Natural killer cell (primary cell): ENCODE data around the gene LYPD6B. TPM values are rescaled to one million over a fixed set of nuclear protein-coding genes. Genes with fewer than 3 reads are reported as not detected.

ENCODE experiments used
- ATAC-seq, 3 donors: fragments of 150-1000 bp in 2 of 3; fragments of 200-7000 bp in 1 of 3; cut with Tn5 transposase; 1 replicate in 1 of 3; 2 replicates in 2 of 3; pipeline ENCODE4 v1.10.0; 2021; ENCODE audit warnings: mild to moderate bottlenecking in 2 of 3, moderate library complexity in 2 of 3
- DNase-seq, 2 donors: peaks; one replicate each; pipeline versions ENCODE4 v3.0.0 to v3.0.0-alpha.2; 2013 to 2021; ENCODE audit warnings: mixed read lengths in 1 of 2
- H3K27ac ChIP-seq: one replicate; pipeline ENCODE4 v1.5.1; 2013; ENCODE audit warnings: mild to moderate bottlenecking, low read length
- H3K27me3 ChIP-seq: one replicate; pipeline ENCODE4 v1.6.1; 2013; ENCODE audit warnings: low read length; ENCODE audit not compliant: control insufficient read depth, insufficient read depth
- H3K36me3 ChIP-seq: one replicate; pipeline ENCODE4 v1.6.1; 2013; ENCODE audit warnings: low read length; ENCODE audit not compliant: control insufficient read depth, insufficient read depth
- H3K4me1 ChIP-seq: one replicate; pipeline ENCODE4 v1.6.1; 2013; ENCODE audit warnings: low read length; ENCODE audit not compliant: control insufficient read depth, insufficient read depth
- H3K4me3 ChIP-seq: one replicate; pipeline ENCODE4 v1.5.1; 2013; ENCODE audit warnings: low read length
- H3K9me3 ChIP-seq: one replicate; pipeline ENCODE4 v1.6.1; 2013; ENCODE audit warnings: low read length; ENCODE audit not compliant: control insufficient read depth, insufficient read depth
- H3K27ac Mint-ChIP-seq, 2 donors: one replicate each; pipeline ENCODE4 v1.8.0; 2022; ENCODE audit warnings: mild to moderate bottlenecking in 2 of 2, mixed read lengths in 2 of 2, moderate library complexity in 1 of 2
- H3K27me3 Mint-ChIP-seq, 2 donors: one replicate each; pipeline ENCODE4 v1.8.0; 2022; ENCODE audit warnings: low read depth in 2 of 2, mixed read lengths in 2 of 2
- H3K36me3 Mint-ChIP-seq: one replicate; pipeline ENCODE4 v1.8.0; 2022; ENCODE audit warnings: mixed read lengths
- H3K4me1 Mint-ChIP-seq, 2 donors: one replicate each; pipeline ENCODE4 v1.8.0; 2022; ENCODE audit warnings: mixed read lengths in 2 of 2
- H3K4me3 Mint-ChIP-seq: one replicate; pipeline ENCODE4 v1.8.0; 2022; ENCODE audit warnings: mild to moderate bottlenecking, moderate library complexity, mixed read lengths
- H3K9me3 Mint-ChIP-seq, 2 donors: one replicate each; pipeline ENCODE4 v1.8.0; 2022; ENCODE audit warnings: mixed read lengths in 2 of 2
- WGBS: methylation state at CpG from one replicate; pipeline ENCODE4 v1.1.7; 2013; ENCODE audit warnings: missing lambda C conversion rate; ENCODE audit not compliant: insufficient coverage; 5-methylcytosine and 5-hydroxymethylcytosine counted together
- intact Hi-C: fragments of 100-400 bp; cut with micrococcal nuclease; formaldehyde crosslinking; loops from one replicate; pipeline ENCODE4 v1.14.2; 2022
- total RNA-seq, 4 donors: library from RNA; stranded (reverse); fragments of 120-200 nt in 1 of 4; gene quantifications; one replicate each; pipeline versions ENCODE4 v1.2.3 to v1.2.4, GENCODE V29; 2013 to 2022
- TF ChIP-seq, protein P1 (sequence below): fragments of 200-600 bp; IDR thresholded peaks from one replicate; pipeline ENCODE4 v1.8.0; 2022; ENCODE audit warnings: antibody characterized with exemption

LYPD6B gene
- total RNA-seq, 3 donors from 2014 or later (not counting 1 experiment from before 2014, with no cell fraction given), result not detected

DNA sequence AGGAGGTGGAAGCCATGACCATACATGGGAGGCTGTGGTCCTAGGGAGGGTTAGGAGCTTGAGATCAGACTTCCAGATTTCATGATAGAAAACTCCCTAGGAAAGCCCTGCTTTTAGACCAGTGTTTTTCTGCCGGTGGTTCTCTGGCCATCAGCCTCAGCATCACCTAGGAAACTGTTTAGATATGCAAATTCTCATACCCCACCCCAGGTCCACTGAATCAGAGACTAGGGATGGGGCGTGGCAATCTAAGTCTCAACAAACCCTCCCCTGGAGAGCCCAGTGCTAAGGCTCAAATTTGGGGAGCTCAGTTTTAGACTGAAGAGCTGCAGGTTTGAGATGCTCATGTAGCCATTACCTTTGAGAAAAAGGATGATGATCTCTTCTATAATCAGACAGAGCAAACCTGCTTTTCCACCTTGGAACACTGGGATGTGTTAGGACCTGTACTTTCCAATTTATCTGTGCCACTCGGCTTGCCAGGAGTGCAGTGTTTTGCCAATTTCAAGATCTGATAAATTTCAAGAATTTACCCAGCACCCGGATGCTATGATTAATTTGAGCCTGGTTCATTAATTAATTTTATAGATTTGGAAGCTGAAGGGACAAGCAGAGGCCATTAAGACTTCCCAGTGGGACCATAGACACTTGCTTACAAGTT is 31.5 kb upstream of the LYPD6B start:
- DNase-seq (no peak), ATAC-seq (no peak)
- H3K27ac ChIP-seq, result no peak overlapping the region
- 89% methylated on average over 4 of the region's 4 CpGs for WGBS
- intact Hi-C loops, result no loop called here
- no peak overlapping the region for H3K27ac Mint-ChIP-seq
- H3K36me3 Mint-ChIP-seq, result no peaks in the 10 kb centered on the region
- no peaks in the 10 kb centered on the region for H3K9me3 ChIP-seq
- no peaks in the 10 kb centered on the region for H3K4me1 Mint-ChIP-seq
- no peaks in the 10 kb centered on the region for H3K27me3 ChIP-seq
- TF ChIP-seq, protein P1, sequence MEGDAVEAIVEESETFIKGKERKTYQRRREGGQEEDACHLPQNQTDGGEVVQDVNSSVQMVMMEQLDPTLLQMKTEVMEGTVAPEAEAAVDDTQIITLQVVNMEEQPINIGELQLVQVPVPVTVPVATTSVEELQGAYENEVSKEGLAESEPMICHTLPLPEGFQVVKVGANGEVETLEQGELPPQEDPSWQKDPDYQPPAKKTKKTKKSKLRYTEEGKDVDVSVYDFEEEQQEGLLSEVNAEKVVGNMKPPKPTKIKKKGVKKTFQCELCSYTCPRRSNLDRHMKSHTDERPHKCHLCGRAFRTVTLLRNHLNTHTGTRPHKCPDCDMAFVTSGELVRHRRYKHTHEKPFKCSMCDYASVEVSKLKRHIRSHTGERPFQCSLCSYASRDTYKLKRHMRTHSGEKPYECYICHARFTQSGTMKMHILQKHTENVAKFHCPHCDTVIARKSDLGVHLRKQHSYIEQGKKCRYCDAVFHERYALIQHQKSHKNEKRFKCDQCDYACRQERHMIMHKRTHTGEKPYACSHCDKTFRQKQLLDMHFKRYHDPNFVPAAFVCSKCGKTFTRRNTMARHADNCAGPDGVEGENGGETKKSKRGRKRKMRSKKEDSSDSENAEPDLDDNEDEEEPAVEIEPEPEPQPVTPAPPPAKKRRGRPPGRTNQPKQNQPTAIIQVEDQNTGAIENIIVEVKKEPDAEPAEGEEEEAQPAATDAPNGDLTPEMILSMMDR, result no peak
- H3K36me3 ChIP-seq, result no peaks in the 10 kb centered on the region
- no peak overlapping the region for H3K4me3 ChIP-seq
- peaks cover 0 to 7% of the 10 kb centered on the region in 2 donors for H3K27me3 Mint-ChIP-seq
- no peak overlapping the region for H3K4me3 Mint-ChIP-seq
- H3K4me1 ChIP-seq, result no peaks in the 10 kb centered on the region
- H3K9me3 Mint-ChIP-seq, result no peaks in the 10 kb centered on the region

DNA sequence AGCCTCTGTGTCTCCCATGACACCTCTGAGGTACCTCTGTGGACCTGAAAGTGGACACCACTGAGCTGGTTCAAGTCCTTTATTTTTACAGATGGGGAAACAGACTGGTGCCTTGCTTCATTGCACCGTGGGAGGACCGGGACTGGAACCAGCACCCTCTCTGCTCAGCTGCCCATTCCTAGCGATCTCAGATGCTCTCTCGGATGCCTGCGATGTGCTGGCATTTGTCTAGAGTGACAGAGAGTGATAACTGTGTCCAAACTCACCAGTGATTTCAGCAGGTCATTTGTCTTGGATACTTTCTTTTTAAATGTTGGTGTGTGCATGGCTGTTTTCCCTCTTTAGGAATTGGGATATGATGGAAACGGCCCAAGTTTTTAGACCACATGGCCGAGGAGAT is 30.1 kb upstream of the LYPD6B start:
- Mint-ChIP-seq H3K4me3 (no peak overlapping the region), H3K36me3 (no peaks in the 10 kb centered on the region), H3K27ac (no peak overlapping the region), H3K27me3 (peaks cover 0 to 4% of the 10 kb centered on the region in 2 donors), H3K9me3 (no peaks in the 10 kb centered on the region), H3K4me1 (no peaks in the 10 kb centered on the region)
- intact Hi-C loops, result no loop called here
- DNase-seq (no peak), ATAC-seq (no peak)
- H3K27ac ChIP-seq, result no peak overlapping the region
- no peak overlapping the region for H3K4me3 ChIP-seq
- TF ChIP-seq, protein P1, result no peak
- WGBS, result 88% methylated on average over 7 of the region's 7 CpGs
- no peaks in the 10 kb centered on the region for H3K36me3 ChIP-seq
- no peaks in the 10 kb centered on the region for H3K4me1 ChIP-seq
- H3K27me3 ChIP-seq, result no peaks in the 10 kb centered on the region
- H3K9me3 ChIP-seq, result no peaks in the 10 kb centered on the region

DNA sequence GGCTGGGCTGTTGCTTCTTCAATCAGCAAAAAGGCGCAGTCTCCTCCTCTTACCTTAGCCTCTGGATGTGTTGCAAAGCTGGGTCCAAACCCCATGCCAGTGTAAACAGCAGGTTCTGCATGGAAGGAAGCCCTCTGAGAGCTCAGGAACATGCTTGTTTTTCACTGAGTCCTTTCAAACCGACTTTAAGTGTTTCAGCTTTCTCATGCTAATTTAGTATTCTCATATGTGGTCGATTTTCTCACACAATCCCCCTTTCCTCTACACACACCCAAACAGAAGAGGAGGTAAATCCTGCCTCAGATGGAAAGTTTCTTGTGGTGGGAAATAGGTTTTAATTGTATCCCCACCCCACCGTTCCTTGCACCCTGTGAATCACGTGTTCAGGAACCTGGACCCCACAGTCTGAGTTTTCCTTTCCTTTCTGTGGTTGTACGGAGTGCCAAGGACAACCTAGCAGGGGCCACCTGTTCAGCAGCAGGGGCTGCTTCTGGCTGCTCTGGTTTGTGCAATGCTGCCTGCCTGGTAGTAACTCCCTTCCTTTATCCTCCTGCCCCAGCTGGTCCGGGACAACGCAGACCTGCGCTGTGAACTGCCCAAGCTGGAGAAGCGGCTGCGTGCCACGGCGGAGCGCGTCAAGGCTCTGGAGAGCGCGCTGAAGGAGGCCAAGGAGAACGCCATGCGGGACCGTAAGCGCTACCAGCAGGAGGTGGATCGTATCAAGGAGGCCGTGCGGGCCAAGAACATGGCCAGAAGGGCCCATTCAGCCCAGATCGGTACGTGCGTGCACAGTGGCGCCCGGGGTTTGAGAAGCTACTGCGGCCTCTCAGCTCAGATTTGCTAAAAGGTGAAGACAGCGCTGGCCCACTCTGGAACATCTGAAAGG is 28.7 kb upstream of the LYPD6B start:
- WGBS, result 87% methylated on average over 30 of the region's 31 CpGs
- Mint-ChIP-seq H3K36me3 (no peaks in the 10 kb centered on the region), H3K4me3 (no peak overlapping the region), H3K9me3 (no peaks in the 10 kb centered on the region), H3K27ac (no peak overlapping the region), H3K27me3 (peaks cover 0 to 4% of the 10 kb centered on the region in 2 donors), H3K4me1 (no peaks in the 10 kb centered on the region)
- H3K27ac ChIP-seq, result no peak overlapping the region
- intact Hi-C loops, result no loop called here
- H3K27me3 ChIP-seq, result no peaks in the 10 kb centered on the region
- ATAC-seq (no peak), DNase-seq (no peak)
- H3K4me3 ChIP-seq, result no peak overlapping the region
- no peaks in the 10 kb centered on the region for H3K9me3 ChIP-seq
- no peaks in the 10 kb centered on the region for H3K36me3 ChIP-seq
- TF ChIP-seq, protein P1, result no peak
- H3K4me1 ChIP-seq, result no peaks in the 10 kb centered on the region
